GM23338 (cell line): ENCODE measurements around the gene GYS2. TPM values are rescaled to one million over a fixed set of nuclear protein-coding genes. Genes with fewer than 3 reads are reported as not detected.

Source experiments
- ATAC-seq: fragments of 200-7000 bp; cut with Tn5 transposase; 3 replicates; pipeline ENCODE4 v1.9.1; 2020
- DNase-seq: peaks from one replicate; pipeline ENCODE4 v3.0.0-alpha.2; 2015; ENCODE audit warnings: low spot score
- H2AFZ ChIP-seq: fragments of 200-600 bp; sonication (generic); 2 replicates; pipeline ENCODE4 v1.8.0; 2016; ENCODE audit warnings: antibody characterized with exemption, mild to moderate bottlenecking, moderate library complexity
- H3F3A ChIP-seq: fragments of 200-600 bp; sonication (generic); replicated peaks from 2 replicates; pipeline ENCODE4 v1.8.0; 2017; ENCODE audit warnings: antibody characterized with exemption, mixed run types, low read depth
- H3K27ac ChIP-seq: fragments of 200-600 bp; sonication (generic); 2 replicates; pipeline ENCODE4 v1.6.1; 2016; ENCODE audit warnings: low read depth
- H3K27me3 ChIP-seq: fragments of 200-600 bp; sonication (generic); 2 replicates; pipeline ENCODE4 v1.8.0; 2016; ENCODE audit warnings: mild to moderate bottlenecking, mixed run types, moderate library complexity; ENCODE audit not compliant: insufficient read depth
- H3K36me3 ChIP-seq: fragments of 200-600 bp; sonication (generic); 2 replicates; pipeline ENCODE4 v1.8.0; 2016; ENCODE audit warnings: mild to moderate bottlenecking; ENCODE audit not compliant: insufficient read depth
- H3K4me1 ChIP-seq: fragments of 200-600 bp; sonication (generic); 2 replicates; pipeline ENCODE4 v1.8.0; 2016; ENCODE audit warnings: mild to moderate bottlenecking, moderate library complexity; ENCODE audit not compliant: insufficient read depth
- H3K4me2 ChIP-seq: fragments of 200-600 bp; sonication (generic); 2 replicates; pipeline ENCODE4 v1.7.1; 2017; ENCODE audit warnings: mixed run types
- H3K4me3 ChIP-seq: fragments of 200-600 bp; sonication (generic); 2 replicates; pipeline ENCODE4 v1.6.1; 2016; ENCODE audit warnings: mixed run types
- H3K79me2 ChIP-seq: fragments of 200-600 bp; sonication (generic); replicated peaks from 2 replicates; pipeline ENCODE4 v1.8.0; 2017; ENCODE audit warnings: mild to moderate bottlenecking; ENCODE audit not compliant: insufficient read depth
- H3K9me2 ChIP-seq: fragments of 200-600 bp; sonication (generic); 2 replicates; pipeline ENCODE4 v1.8.0; 2017; ENCODE audit not compliant: insufficient read depth
- H4K20me1 ChIP-seq: fragments of 200-600 bp; sonication (generic); replicated peaks from 2 replicates; pipeline ENCODE4 v1.8.0; 2017; ENCODE audit warnings: mild to moderate bottlenecking; ENCODE audit not compliant: insufficient read depth
- H3K27ac Mint-ChIP-seq: 2 replicates; pipeline ENCODE4 v1.8.0; 2020; ENCODE audit warnings: inconsistent platforms, mild to moderate bottlenecking, moderate library complexity, mixed read lengths
- H3K27me3 Mint-ChIP-seq: 3 replicates; pipeline ENCODE4 v1.8.0; 2022; ENCODE audit warnings: low read depth, mild to moderate bottlenecking, moderate library complexity, mixed read lengths, inconsistent platforms; ENCODE audit not compliant: insufficient read depth, poor library complexity
- H3K36me3 Mint-ChIP-seq: 3 replicates; pipeline ENCODE4 v1.8.0; 2021; ENCODE audit warnings: low read depth, mild to moderate bottlenecking, inconsistent platforms, moderate library complexity, mixed read lengths
- H3K4me1 Mint-ChIP-seq: 3 replicates; pipeline ENCODE4 v1.8.0; 2020; ENCODE audit warnings: mild to moderate bottlenecking, inconsistent platforms, mixed read lengths
- H3K4me3 Mint-ChIP-seq: 3 replicates; pipeline ENCODE4 v1.8.0; 2021; ENCODE audit warnings: moderate library complexity, mild to moderate bottlenecking, inconsistent platforms, mixed read lengths
- H3K9me3 Mint-ChIP-seq: 3 replicates; pipeline ENCODE4 v1.8.0; 2020; ENCODE audit warnings: moderate library complexity, mild to moderate bottlenecking, inconsistent platforms, mixed read lengths
- CREB1 ChIP-seq: fragments of 250-450 bp; sonication (Bioruptor Pico); IDR thresholded peaks from 2 replicates; pipeline ENCODE4 v1.5.0; 2020; ENCODE audit warnings: low read depth, mild to moderate bottlenecking, moderate library complexity
- EZH2 ChIP-seq: fragments of 200-600 bp; sonication (generic); IDR thresholded peaks from one replicate; pipeline ENCODE4 v1.8.0; 2017; ENCODE audit warnings: antibody characterized with exemption, mild to moderate bottlenecking, low read depth; ENCODE audit not compliant: unreplicated experiment
- EZH2phosphoT487 ChIP-seq: fragments of 200-600 bp; sonication (generic); IDR thresholded peaks from one replicate; pipeline ENCODE4 v1.8.1; 2018; ENCODE audit warnings: antibody characterized with exemption; ENCODE audit not compliant: unreplicated experiment
- NANOG ChIP-seq: IDR thresholded peaks from 2 replicates; pipeline ENCODE4 v1.6.1; 2016; ENCODE audit warnings: antibody characterized with exemption, borderline replicate concordance
- POLR2AphosphoS5 ChIP-seq: IDR thresholded peaks from 2 replicates; pipeline ENCODE4 v1.6.1; 2016; ENCODE audit warnings: antibody characterized with exemption, low read depth
- STAT1 ChIP-seq: IDR thresholded peaks from one replicate; pipeline ENCODE4 v1.6.1; 2016; ENCODE audit warnings: antibody characterized with exemption; ENCODE audit not compliant: unreplicated experiment
- ZNF331 ChIP-seq: fragments of 250-450 bp; sonication (Bioruptor Pico); IDR thresholded peaks from 2 replicates; pipeline ENCODE4 v1.5.0; 2020; ENCODE audit warnings: low read depth, mild to moderate bottlenecking, moderate library complexity
- polyA plus RNA-seq: library from polyadenylated mRNA; unstranded; fragments of >200 nt; fragmentation: Nextera tagmentation; extraction: Ambion mirVana; gene quantifications from 2 replicates; pipeline ENCODE4 v1.2.1, GENCODE V29; 2016
- total RNA-seq: library from RNA; depleted of rRNA; stranded (reverse); fragments of >200 nt; shearing (Covaris generic); gene quantifications from 2 replicates; pipeline ENCODE4 v1.2.3, GENCODE V29; 2014
- TF ChIP-seq, protein P1 (sequence below): IDR thresholded peaks from one replicate; pipeline ENCODE4 v1.6.1; 2018; ENCODE audit warnings: antibody characterized with exemption; ENCODE audit not compliant: unreplicated experiment
- TF ChIP-seq, protein P2 (sequence below): fragments of 250-450 bp; sonication (Bioruptor Pico); IDR thresholded peaks from 2 replicates; pipeline ENCODE4 v1.5.0; 2020; ENCODE audit warnings: mild to moderate bottlenecking, moderate library complexity

The GYS2 gene
- total and polyA plus RNA-seq, 2 experiments from 2014 or later = not detected

DNA sequence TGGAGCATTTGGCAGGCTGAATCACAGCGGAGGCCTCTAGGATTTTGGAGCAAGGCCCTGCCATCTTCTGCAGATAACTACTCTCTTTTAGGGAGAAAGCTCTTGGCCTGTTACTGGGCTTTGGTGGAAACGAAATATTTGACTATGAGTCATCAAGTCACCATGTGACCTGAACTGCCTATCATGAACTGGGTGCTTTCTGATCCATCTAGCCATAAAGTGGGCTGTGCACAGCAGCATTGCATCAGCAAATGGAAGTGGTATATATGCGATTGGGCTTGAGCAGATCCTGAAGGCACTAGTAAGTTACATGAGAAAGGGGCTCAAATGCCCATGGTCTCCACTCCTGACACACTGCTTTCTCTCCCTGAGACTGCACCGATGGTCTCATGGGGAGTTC lies 21.1 kb downstream of the GYS2 start (continued):
- TF ChIP-seq, protein P1, sequence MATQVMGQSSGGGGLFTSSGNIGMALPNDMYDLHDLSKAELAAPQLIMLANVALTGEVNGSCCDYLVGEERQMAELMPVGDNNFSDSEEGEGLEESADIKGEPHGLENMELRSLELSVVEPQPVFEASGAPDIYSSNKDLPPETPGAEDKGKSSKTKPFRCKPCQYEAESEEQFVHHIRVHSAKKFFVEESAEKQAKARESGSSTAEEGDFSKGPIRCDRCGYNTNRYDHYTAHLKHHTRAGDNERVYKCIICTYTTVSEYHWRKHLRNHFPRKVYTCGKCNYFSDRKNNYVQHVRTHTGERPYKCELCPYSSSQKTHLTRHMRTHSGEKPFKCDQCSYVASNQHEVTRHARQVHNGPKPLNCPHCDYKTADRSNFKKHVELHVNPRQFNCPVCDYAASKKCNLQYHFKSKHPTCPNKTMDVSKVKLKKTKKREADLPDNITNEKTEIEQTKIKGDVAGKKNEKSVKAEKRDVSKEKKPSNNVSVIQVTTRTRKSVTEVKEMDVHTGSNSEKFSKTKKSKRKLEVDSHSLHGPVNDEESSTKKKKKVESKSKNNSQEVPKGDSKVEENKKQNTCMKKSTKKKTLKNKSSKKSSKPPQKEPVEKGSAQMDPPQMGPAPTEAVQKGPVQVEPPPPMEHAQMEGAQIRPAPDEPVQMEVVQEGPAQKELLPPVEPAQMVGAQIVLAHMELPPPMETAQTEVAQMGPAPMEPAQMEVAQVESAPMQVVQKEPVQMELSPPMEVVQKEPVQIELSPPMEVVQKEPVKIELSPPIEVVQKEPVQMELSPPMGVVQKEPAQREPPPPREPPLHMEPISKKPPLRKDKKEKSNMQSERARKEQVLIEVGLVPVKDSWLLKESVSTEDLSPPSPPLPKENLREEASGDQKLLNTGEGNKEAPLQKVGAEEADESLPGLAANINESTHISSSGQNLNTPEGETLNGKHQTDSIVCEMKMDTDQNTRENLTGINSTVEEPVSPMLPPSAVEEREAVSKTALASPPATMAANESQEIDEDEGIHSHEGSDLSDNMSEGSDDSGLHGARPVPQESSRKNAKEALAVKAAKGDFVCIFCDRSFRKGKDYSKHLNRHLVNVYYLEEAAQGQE = no peak

DNA sequence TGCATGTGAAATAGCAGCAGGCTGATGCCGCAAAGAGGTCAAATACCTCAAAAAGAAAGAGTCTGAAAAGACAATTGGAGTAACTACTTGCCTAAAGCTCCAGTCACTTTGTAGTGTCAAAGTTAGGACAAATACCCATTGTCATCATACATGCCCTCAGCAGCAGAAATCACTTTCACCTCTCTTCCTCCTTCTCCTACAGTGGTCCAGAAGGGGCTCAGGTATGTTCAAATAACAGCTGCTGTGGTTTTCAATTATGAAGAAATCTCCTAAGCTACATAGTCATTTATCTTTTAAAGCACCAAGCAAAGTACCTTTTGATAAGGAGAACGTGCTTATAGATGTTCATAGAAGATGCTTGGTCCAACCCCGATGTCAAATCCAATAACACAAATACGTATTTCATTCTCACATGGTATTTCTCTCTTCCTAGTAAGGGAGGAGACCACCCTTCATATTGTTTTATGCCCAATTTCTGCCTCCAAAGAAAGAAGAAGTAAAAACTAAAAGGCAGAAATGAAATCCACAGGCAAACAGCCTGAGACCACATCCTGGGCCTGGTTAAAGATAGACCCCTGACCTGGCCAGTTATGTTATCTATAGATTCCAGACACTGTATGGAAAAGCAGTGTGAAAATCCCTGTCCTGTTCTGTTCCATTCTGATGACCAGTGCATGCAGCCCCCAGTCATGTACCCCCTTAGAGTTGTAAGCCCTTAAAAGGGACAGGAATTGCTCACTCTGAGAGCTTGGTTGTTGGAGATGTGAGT lies 23.7 kb downstream of the GYS2 start:
- DNase-seq (no peak), ATAC-seq (no peak)
- Mint-ChIP-seq H3K27ac (no peak overlapping the region), H3K9me3 (no peaks in the 10 kb centered on the region), H3K36me3 (no peaks in the 10 kb centered on the region), H3K27me3 (no peaks in the 10 kb centered on the region), H3K4me1 (peaks cover 3% of the 10 kb centered on the region; the same call in 1 of the 3 replicates), H3K4me3 (no peak overlapping the region)
- no peaks in the 10 kb centered on the region for H3K4me1 ChIP-seq
- H3F3A ChIP-seq = no peaks in the 10 kb centered on the region
- no peak overlapping the region for H2AFZ ChIP-seq
- no peaks in the 10 kb centered on the region for H3K36me3 ChIP-seq
- no peaks in the 10 kb centered on the region for H3K27me3 ChIP-seq
- no peaks in the 10 kb centered on the region; the same call in 1 of the 2 replicates for H3K9me2 ChIP-seq
- H3K27ac ChIP-seq = no peak overlapping the region
- no peaks in the 10 kb centered on the region for H3K79me2 ChIP-seq
- no peaks in the 10 kb centered on the region for H4K20me1 ChIP-seq
- H3K4me3 ChIP-seq = no peak overlapping the region
- no peak overlapping the region for H3K4me2 ChIP-seq
- TF ChIP-seq STAT1 (no peak), EZH2 (no peak), ZNF331 (no peak), POLR2AphosphoS5 (no peak), NANOG (no peak), CREB1 (CRISPR knock-in tag) (no peak), EZH2phosphoT487 (no peak)
- TF ChIP-seq, protein P2, sequence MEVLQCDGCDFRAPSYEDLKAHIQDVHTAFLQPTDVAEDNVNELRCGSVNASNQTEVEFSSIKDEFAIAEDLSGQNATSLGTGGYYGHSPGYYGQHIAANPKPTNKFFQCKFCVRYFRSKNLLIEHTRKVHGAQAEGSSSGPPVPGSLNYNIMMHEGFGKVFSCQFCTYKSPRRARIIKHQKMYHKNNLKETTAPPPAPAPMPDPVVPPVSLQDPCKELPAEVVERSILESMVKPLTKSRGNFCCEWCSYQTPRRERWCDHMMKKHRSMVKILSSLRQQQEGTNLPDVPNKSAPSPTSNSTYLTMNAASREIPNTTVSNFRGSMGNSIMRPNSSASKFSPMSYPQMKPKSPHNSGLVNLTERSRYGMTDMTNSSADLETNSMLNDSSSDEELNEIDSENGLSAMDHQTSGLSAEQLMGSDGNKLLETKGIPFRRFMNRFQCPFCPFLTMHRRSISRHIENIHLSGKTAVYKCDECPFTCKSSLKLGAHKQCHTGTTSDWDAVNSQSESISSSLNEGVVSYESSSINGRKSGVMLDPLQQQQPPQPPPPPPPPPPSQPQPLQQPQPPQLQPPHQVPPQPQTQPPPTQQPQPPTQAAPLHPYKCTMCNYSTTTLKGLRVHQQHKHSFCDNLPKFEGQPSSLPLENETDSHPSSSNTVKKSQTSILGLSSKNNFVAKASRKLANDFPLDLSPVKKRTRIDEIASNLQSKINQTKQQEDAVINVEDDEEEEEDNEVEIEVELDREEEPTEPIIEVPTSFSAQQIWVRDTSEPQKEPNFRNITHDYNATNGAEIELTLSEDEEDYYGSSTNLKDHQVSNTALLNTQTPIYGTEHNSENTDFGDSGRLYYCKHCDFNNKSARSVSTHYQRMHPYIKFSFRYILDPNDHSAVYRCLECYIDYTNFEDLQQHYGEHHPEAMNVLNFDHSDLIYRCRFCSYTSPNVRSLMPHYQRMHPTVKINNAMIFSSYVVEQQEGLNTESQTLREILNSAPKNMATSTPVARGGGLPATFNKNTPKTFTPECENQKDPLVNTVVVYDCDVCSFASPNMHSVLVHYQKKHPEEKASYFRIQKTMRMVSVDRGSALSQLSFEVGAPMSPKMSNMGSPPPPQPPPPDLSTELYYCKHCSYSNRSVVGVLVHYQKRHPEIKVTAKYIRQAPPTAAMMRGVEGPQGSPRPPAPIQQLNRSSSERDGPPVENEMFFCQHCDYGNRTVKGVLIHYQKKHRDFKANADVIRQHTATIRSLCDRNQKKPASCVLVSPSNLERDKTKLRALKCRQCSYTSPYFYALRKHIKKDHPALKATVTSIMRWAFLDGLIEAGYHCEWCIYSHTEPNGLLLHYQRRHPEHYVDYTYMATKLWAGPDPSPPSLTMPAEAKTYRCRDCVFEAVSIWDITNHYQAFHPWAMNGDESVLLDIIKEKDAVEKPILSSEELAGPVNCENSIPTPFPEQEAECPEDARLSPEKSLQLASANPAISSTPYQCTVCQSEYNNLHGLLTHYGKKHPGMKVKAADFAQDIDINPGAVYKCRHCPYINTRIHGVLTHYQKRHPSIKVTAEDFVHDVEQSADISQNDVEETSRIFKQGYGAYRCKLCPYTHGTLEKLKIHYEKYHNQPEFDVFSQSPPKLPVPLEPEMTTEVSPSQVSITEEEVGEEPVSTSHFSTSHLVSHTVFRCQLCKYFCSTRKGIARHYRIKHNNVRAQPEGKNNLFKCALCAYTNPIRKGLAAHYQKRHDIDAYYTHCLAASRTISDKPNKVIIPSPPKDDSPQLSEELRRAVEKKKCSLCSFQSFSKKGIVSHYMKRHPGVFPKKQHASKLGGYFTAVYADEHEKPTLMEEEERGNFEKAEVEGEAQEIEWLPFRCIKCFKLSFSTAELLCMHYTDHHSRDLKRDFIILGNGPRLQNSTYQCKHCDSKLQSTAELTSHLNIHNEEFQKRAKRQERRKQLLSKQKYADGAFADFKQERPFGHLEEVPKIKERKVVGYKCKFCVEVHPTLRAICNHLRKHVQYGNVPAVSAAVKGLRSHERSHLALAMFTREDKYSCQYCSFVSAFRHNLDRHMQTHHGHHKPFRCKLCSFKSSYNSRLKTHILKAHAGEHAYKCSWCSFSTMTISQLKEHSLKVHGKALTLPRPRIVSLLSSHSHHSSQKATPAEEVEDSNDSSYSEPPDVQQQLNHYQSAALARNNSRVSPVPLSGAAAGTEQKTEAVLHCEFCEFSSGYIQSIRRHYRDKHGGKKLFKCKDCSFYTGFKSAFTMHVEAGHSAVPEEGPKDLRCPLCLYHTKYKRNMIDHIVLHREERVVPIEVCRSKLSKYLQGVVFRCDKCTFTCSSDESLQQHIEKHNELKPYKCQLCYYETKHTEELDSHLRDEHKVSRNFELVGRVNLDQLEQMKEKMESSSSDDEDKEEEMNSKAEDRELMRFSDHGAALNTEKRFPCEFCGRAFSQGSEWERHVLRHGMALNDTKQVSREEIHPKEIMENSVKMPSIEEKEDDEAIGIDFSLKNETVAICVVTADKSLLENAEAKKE (CRISPR knock-in tag) = no peak
- TF ChIP-seq, protein P1 = no peak
